Peyer's patch (tissue), 4 donors: ENCODE results near the gene DGKQ.

Experiments used
- CTCF ChIP-seq, 6 experiments: fragments of 450-650 bp in 4 of 6; fragments of 200-600 bp in 2 of 6; sonication (generic) in 1 of 6; IDR thresholded peaks; one replicate each; pipeline ENCODE4 v1.5.1; 2017 to 2019; ENCODE audit warnings: antibody characterized with exemption in 6 of 6, mild to moderate bottlenecking in 3 of 6, moderate library complexity in 1 of 6
- POLR2A ChIP-seq, 2 donors: fragments of 450-650 bp; IDR thresholded peaks; one replicate each; pipeline ENCODE4 v1.5.1; 2017; ENCODE audit warnings: antibody characterized with exemption in 2 of 2, mild to moderate bottlenecking in 2 of 2, moderate library complexity in 2 of 2

- TF ChIP-seq POLR2A (IDR thresholded peaks at IDR 0.05), result no peak
- TF ChIP-seq CTCF (IDR thresholded peaks at IDR 0.05), result no peak
Measured at GRCh38 chr4:996030-996996, 22.9 kb upstream of the DGKQ start.
